ENCODE measurements around the gene DLEC1. TPM values are rescaled to one million over a fixed set of nuclear protein-coding genes. Genes with fewer than 3 reads are reported as not detected.
"Not testable (repeated sequence)": the region's sequence is repeated elsewhere in the genome, so short reads cannot be mapped to it uniquely, and the experiment has no call there.

Gene DLEC1
- polyA plus RNA-seq, 2 of the 4 experiments (the other 2 are of a cell fraction), result 0.10 TPM; not detected in 1

GRCh38 chr3:38032328-38032865 is 6.6 kb upstream of the DLEC1 start:
- H3K27ac ChIP-seq, result peak overlapping the region in 1 of 2 experiments; percentile 88; a peak in 3 of 6 replicates
- POLR2A ChIA-PET, result no interaction called here

GRCh38 chr3:38033586-38033985 is 5.4 kb upstream of the DLEC1 start:
- H3K4me3 ChIP-seq; POLR2A ChIA-PET; H3K4me2 ChIP-seq; H3K9me3 ChIP-seq; ATAC-seq; DNase-seq (ENCODE audit: low read depth in 1 of 2, low spot score in 1 of 2); H3K27ac ChIP-seq; CTCF ChIA-PET; FAIRE-seq: not testable (repeated sequence)
- WGBS (ENCODE audit: missing lambda C conversion rate), result 89% methylated on average over 7 of the region's 7 CpGs
- H3K4me1 ChIP-seq, result peaks cover 24% of the 10 kb centered on the region

More at GRCh38 chr3:38032328-38032865, 6.6 kb upstream of the DLEC1 start:
- no peak for TF ChIP-seq JUNB (IDR thresholded peaks at IDR 0.05)
- no peak for TF ChIP-seq KDM1A (IDR thresholded peaks at IDR 0.05; ENCODE audit: low read depth)
- TF ChIP-seq SREBF2 (IDR thresholded peaks at IDR 0.05), result no peak
- no peak for TF ChIP-seq MAFK (IDR thresholded peaks at IDR 0.05; ENCODE audit: partially characterized antibody)
- no peak for TF ChIP-seq TP53 (CRISPR knock-in tag; IDR thresholded peaks at IDR 0.05)
- no peak for TF ChIP-seq RAD21 (conservative IDR thresholded peaks at IDR 0.05 in 1 of 2, IDR thresholded peaks at IDR 0.05 in 1 of 2)
- no peak for TF ChIP-seq USF2 (IDR thresholded peaks at IDR 0.05)
- no peak for TF ChIP-seq FOXS1 (CRISPR knock-in tag; IDR thresholded peaks at IDR 0.05)
- TF ChIP-seq BCL3 (IDR thresholded peaks at IDR 0.05), result no peak
- no peak for TF ChIP-seq EHF (CRISPR knock-in tag; IDR thresholded peaks at IDR 0.05)
- TF ChIP-seq CTCF (IDR thresholded peaks at IDR 0.05), result no peak
- no peak for TF ChIP-seq HOXA7 (CRISPR knock-in tag; IDR thresholded peaks at IDR 0.05)
- TF ChIP-seq BHLHE40 (IDR thresholded peaks at IDR 0.05; ENCODE audit: low read depth, low read length), result no peak
- no peak for TF ChIP-seq RNF2 (IDR thresholded peaks at IDR 0.05; ENCODE audit: borderline replicate concordance, low read depth)
- TF ChIP-seq HOXB5 (CRISPR knock-in tag; IDR thresholded peaks at IDR 0.05), result no peak
- TF ChIP-seq HOXB13 (CRISPR knock-in tag; IDR thresholded peaks at IDR 0.05; ENCODE audit: low read depth), result no peak
- TF ChIP-seq JUN (IDR thresholded peaks at IDR 0.05), result no peak
- no peak for TF ChIP-seq CBX2 (IDR thresholded peaks at IDR 0.05; ENCODE audit: borderline replicate concordance, low read depth)
- no peaks in the 10 kb centered on the region for H3K9me3 ChIP-seq
- FAIRE-seq (no peak), DNase-seq (ENCODE audit: low read depth in 1 of 2, low spot score in 1 of 2) (no peak), ATAC-seq (no peak)
- CTCF ChIA-PET, result interaction anchor here (1.0 to 1.9 kb wide), 2 partner anchors 29 to 253 kb away, joined by 4 to 7 read pairs; no protein-coding TSS in a partner anchor
- 85% methylated on average over 1 of the region's 1 CpG for WGBS (ENCODE audit: missing lambda C conversion rate)
- no peak overlapping the region for H3K4me2 ChIP-seq
- no peak overlapping the region for H3K4me3 ChIP-seq
- peaks cover 24% of the 10 kb centered on the region for H3K4me1 ChIP-seq

GRCh38 chr3:38034335-38034734 is 4.7 kb upstream of the DLEC1 start:
- peaks cover 24% of the 10 kb centered on the region for H3K4me1 ChIP-seq
- H3K9me3 ChIP-seq; DNase-seq (ENCODE audit: low read depth in 1 of 2, low spot score in 1 of 2); ATAC-seq; CTCF ChIA-PET; FAIRE-seq; H3K4me3 ChIP-seq; POLR2A ChIA-PET; H3K4me2 ChIP-seq; H3K27ac ChIP-seq: not testable (repeated sequence)
- WGBS (ENCODE audit: missing lambda C conversion rate), result 79% methylated on average over 9 of the region's 9 CpGs

Measured in A549 (cell line).